ENCODE measurements around the gene GALNS.

GALNS gene

DNA sequence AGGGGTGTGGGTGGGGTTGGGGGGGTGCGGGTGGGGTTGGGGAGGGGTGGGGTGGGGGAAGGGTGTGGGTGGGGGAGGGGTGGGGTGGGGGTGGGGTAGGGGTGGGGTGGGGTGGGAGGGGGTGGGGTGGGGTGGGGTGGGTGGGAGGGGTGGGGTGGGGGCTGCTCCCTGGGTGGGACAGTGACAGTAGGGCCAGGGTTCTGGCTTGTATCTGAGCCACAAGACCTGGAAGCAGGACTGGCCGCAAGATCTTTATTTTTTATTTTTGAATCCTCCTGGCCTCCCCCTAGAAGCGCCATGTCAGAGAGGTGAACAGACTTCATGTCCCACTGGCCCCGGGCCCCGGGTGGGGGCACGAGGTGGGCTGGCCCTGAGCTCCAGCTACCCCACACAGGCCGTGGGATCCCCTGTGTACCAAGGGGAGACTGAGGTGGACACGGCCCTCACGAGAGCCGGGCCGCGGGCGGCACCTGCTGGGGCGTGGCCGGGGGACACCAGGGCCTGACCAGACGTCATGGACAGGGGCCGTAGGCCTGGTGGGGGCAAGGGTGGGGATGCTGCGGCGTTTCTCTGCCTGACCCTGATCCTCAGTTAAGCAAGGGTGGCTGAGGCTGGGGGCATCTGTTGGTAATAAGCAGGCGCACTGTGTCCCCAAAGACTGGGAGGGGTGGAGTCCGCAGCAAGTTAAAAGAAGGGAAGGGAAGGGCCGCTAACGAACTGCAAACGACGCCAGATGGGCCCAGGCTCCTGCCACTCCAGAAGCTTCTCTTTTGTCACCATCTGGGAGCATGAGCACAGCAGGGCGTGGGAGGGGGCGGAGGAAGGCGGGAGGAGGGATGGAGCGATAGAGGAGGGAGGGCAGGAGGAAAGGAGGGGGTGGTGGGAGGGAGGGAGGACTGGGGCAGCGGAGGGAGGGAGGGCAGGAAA, 32.0 kb upstream of the GALNS start:
- DNase-seq: no peak

DNA sequence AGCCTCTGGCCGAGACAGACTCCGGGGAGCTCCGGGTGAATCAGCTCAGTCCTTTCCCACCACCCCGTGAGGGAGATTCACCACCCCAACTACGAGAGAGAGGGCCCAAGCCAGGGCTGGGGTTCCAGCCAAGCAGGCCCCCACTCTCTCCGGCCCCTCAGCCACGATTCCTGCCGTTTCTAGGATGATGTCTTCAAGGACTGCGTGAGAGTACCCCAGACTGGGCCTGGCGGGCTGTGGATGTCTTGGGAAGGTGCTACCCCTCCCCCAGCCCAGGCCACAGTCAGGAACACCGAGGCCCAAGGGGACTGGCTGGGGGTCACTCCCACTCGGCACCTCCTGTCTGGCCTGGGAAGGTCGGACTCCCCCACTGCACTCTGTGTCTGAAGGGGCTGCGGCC, 31.3 kb upstream of the GALNS start:
- DNase-seq: no peak

DNA sequence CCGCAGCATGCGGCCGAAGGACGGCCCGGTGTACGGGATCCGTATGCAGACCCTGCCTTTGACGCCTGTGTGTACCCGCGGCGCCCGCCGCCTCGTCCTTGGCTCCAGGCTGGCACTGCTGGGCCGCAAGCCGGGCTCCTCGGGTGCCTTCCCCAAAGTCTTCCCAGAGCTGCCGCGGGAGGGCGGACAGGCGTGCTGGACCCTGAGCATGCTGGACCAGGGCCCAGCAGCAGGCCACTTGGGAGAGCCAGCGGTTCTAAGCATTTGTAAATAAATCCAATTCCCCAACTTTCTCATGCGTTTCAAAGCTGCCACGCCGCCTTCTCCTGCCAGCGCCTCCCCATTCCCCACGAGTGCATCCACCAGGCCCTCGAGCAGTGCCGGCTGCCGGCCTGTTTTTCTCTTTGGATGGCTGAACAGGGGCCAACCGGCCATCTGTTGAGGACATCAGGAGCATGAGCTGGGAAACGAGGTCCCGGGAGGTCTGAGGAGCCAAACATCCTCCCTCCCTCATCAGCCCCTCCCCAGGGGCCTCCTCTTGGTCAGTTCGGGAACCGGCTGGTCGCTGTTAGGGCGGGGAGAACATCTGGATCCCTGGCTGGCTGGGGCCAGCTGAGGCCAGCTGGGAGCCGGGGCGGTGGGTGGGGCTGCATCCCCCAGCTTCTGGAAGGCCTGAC, 30.2 kb upstream of the GALNS start:
- no peak for DNase-seq

DNA sequence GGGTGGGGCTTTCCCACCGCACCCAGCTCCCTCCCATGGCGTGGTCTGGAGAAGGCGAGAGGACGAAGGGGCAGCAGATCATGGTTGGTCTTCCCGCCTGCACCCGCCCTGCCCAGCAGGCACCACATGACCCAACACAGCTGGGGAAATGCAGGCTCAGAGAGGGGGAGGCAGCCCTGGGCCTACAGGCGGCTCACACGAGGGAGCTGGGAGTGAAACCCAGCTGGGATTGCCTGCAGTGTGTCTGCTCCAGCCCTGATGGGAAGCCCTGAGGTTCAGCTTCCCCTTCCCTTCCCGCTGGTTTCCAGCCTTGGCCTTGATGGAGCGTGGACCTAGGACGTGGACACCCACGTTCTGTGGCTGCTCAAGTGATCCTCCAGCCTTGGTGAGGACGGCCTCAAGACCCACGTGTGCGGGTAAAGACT, 29.7 kb upstream of the GALNS start:
- DNase-seq: no peak

DNA sequence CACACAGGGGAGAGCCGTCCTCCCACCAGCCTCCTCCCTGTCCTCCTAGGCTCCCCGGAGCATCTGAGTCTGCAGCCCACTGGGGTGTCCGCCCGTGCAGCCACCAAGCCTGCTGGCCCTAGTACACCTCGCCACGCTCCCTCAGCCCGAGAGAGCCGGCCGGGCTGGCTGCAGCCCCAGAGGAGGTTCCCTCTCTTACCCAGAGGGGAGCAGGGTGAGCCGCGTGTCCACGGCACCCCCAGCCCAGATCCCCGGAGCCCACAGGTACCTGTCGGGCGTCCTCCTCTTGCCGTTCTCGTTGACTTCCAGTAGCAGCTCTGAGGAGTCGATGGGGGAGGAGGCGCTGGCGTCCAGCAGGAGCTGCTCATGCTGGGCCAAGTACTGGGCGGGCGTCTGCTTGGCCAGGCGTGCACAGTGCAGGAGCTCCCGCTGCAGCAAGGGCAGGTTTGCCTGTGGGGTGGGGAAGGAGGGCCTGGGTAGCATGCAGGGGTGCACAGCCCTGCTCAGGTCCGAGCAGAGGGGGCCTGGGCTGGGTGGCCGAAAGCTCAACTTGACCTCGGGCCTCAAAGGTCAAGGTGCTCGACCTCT, 29.0 kb upstream of the GALNS start:
- no peak for DNase-seq

DNA sequence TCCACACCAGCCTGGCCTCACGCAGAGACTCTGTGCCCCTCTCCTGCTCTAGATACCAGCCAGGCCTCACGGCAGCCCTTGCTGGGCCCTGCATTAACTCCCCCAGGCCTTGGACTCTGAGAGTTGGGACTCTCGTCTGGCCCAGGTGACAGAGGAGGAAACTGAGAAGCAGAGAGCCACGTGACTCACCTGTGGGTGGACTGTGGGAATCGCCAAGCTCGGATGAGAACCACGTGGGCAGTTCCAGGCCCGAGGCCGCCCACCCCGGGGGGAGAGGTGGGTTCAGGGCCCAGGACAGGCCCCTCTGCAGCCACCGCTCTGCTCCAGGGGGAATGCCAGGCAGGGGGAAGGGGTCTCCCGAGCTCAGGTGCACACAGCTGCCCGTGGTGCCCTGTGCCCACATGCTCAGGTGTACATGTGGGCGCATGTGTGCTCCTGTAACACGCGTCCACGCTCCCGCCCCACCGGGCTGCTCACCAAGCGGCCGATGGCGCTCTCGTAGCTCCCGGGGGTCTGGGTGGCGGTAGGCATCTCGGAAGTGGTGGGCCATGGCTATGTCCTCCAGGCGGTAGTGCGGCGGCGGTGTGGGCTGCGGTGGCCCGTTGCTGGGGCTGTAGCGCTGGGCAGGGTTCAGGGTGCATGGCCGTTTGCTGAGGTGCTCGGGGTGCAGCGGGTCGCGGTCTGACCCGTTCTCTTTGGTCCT, 28.0 kb upstream of the GALNS start:
- DNase-seq: no peak

DNA sequence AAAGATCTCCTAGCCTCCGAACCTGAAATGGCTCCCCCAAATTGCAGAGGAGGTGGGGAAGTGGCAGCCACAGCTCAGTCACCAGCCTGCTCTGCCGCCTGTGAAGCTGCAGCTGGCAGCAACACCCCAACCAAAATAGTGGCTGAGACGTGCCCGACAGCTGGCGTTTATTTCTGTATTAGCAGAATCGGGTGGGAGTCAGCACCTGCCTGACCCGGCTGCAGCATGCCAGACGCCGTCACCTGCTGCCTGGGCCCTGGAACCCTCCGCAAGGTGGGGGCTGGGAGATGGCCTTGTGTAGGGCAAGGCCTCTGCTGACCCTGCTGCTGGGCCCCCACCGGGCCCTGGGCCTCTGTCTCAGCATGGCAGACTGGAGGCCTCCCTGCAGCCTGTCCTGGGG, 27.2 kb upstream of the GALNS start:
- no peak for DNase-seq

DNA sequence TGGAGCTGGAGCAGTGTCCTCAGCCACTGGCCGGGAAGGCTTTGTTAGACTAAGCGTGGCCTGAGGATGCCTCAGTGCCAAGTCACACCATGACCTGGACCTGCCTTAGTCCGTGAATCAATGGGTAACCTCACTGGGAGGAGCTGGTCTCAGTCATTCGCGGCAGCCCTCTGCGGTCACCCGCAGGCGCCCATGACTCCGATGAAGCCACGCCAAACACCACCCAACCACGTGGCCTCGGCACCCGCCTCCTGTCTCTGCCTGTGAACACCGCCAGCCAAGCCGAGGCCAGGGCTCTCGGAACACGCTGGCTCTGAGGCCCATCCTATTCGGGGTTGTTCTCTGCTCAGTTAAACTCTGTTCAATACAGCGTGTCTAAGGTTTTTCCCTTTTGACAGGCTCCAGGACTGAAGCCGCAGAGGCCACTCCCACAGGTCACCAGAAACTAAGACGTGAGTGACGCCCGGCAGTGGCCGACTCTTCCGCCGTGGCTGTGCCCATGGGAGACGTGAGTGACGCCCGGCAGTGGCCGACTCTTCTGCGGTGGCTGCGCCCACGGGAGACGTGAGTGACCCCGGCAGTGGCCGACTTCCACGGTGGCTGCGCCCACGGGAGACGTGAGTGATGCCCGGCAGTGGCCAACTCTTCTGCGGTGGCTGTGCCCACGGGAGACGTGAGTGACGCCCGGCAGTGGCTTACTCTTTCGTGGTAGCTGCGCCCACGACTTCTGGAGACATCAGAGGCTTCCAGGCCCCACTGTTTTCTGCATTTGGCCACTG, 26.6 kb upstream of the GALNS start:
- DNase-seq: no peak

DNA sequence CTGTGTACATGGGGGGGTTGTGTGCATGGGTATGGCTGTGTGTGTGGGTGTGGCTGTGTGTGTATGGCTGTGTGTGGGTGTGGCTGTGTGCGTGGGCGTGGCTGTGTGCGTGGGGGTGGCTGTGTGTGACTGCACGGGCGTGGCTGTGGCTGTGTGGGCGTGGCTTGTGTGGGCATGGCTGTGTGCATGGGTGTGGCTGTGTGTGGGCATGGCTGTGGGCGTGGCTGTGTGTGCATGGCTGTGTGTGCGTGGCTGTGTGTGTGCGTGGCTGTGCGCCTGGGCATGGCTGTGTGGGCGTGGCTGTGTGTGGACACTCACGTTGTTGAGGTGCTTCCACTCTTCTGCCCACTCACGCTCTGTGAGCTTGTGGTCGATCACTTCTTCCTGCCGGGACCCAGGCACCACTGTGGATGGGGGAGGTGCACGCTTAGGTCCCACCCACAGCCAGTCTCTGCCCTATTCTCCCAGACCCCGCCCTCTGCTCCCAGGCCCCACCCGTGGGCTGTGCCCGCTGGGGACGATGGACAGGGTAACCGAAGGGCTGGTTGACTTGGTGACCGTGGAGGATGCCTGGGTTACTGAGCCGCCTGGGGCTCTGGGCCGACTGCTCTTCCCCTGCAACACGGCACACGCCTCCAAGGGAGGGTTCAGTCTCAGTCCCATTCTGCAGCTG, 25.7 kb upstream of the GALNS start:
- DNase-seq: no peak

DNA sequence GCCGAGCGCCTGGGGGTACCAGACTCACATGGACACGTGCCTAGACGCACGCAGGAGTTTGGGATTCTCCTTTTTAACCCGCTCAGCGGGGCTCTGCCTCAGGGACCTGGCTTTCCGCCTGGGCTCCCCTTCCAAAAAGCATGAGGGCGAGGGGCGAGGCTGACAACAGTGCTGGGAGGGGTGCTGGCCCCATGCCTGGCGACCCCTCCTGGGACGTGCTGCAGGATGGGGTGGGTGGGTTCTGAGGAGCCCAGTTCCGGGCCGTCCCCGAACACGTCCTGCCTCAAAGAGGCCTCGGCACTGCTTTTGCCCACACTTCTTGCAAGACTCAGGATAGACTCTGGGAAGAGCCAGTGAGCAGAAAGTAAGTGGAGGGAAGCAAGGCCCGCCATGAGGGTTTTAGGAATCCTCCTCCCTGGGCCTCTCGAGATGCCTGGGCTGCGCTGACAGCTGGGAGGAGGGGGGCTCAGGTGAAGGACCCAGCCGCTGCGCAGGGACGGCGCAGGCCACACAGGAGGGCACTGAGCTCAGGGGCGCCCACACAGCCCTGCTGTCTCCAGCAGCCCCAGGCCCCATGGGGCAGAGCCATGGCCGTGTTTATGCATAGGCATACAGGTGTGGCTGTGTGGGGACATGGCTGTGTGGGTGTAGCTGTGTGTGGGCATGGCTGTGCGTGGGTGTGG, 25.1 kb upstream of the GALNS start:
- no peak for DNase-seq

DNA sequence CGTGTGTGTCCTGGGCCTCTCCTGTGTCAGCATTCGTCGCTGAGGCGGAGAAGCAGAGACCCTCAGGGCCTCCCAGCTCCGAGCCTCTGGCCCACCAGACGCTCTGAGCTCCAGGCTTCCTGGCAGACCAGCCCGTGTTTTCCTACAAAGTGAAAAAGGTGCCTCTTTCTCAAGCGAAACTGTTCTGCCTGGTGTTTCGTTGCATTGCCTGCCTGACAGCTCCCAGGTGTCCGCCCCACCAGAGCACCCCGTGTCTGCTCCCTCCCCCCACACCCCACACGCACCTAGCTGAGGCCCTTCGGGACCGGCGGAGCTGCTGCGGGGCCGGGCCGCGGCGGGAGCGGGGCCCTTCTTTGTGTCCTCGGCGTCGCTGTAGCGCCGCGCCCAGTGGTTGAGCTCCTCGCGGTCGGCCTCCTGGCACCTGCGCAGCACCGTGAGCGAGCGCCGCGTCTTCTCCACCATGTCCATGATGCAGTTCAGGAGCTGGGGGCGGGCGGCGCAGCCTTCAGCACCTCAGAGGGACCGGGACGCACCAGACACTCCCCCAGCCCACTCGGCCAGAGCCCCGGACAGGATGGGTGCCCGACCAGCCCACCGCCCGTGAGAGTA, 24.4 kb upstream of the GALNS start:
- DNase-seq: no peak

DNA sequence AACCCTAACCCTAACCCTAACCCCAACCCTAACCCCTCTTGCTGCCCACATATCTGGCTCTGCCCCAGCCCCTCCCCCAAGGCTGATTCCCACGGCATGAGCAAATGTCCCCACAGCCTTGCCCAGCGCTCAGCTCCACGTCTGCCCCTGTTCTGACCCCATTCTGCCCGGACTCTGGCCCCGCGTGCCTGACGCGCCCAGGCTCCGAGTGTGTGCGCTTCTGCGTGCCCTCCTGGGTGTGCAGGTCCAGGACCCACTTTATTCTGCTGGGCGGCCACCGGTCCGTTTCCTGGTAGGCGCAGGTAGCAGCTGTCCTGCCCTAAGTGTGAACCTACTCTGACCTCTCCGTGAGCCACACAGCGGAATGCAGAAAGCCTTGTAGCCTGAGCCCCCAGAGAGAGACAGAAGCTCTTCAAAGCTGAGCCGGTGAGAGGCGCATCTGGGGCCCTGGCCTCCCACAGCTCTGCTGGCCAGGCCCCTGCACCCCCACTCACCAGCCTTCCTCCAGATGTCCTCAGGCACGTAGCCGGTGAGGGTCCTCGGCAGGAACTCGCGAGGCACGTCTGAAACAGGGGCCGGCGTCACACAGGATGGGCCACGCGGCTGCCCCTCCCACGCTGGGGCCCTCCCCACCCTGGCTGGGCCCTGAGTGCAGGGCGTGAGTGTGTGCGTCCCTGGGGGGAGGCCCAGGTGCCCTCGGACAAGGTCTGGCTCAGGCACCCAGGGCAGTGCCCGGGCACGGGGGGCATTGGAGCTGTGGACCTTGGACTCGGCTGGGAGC, 23.7 kb upstream of the GALNS start:
- DNase-seq: no peak

DNA sequence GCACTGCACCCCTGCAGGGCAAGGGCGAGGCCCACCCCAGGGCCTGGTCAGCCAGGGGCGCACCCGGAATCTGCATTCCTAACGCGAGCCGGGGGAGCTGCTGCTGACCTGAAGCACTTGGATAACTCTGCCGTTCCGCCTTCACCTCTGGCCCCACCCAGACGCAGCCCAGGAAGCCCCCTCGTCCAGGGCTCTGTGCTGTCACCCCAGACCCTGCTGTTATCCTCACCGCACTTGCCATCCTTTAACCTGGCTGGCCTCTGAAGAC, 23.0 kb upstream of the GALNS start:
- no peak for DNase-seq

DNA sequence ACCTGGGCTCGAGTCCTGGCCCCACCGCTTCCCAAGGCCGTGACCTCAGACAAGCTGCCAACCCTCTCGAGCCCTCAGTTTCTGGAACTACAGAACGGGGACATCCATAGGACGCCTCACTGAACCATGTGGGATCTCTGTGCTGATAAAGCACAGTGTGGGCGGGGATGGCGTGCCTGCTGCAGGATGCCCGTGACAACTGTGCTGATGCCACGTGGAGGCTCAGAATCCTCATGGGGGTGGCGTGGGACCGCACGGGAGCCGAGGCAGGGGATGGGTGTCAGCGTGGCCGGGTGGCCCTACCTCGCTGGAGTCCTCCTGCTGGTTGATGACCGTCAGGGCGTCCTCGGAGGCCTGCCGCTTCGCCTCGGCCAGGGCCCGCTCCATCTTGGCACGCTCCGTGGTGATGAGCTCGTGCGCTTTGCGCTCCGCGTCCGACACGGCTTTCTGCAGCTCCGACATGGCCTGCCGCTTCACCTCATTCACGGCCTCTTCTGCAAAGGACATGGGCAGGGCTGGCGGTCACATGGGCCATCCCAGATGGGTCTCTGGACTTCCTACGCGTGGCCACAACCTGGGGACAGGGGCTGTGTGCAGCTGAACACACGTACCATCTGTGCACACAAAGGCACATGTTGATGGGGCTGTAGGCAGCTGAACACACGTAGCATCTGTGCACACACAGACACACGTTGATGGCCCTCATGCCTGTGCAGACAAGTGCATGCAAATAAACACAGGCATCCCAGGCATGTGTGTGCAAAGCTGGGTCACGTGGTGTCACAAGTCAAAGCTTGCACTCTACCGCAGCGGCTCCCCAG, 22.4 kb upstream of the GALNS start:
- no peak for DNase-seq

DNA sequence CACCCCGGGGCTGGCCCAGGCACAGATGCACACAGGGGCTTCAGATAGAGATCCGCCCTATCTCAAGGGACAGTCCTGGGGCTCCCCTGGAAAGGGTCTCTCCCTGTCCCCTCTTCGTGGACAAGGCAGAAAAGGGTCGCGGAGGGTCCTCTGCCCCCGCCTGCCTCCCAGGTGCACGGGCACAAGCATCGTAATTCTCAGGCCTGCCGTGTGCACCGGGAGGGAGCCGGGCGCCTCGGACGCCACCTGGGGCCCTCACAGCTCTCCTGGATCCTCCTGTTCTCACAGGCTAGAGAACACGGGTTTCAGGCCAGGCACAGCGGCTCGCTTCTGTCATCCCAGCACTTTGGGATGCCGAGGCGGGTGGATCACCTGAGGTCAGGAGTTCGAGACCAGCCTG, 21.6 kb upstream of the GALNS start:
- no peak for DNase-seq

DNA sequence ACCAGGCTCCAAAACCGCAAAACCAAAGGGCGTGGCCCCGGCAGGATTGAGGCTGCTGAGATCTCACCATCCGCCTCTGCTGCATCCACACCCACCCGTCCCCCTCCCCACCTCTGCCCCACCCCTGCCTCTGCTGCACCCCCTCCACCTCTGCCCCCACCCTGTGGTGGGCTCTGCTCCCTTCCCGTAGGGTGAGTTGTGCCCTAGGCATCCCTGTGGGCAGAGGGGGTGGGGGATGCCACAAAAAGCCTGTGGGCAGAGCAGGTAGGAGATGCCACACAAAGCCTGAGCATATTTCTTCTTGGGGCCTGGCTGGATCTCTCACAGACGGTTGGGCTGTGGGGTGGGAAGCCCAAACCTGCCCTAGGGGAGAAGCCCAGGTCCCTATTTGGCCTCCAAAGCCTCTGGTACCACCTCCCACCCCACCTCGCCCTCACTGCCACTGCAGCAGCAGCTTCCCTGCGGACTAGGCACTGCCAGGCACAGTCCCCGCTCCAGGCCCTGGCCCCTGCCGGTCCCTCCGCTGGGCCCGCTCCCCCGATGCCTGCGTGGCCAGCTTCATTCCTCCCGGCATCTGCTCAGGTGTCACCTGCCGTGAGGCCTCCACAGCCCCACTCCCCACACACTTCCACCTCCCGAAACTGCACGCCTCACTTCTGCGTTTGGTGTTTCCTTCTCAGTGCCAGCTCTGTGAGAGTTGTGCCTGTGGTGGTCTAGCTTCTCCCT, 21.0 kb upstream of the GALNS start:
- no peak for DNase-seq

DNA sequence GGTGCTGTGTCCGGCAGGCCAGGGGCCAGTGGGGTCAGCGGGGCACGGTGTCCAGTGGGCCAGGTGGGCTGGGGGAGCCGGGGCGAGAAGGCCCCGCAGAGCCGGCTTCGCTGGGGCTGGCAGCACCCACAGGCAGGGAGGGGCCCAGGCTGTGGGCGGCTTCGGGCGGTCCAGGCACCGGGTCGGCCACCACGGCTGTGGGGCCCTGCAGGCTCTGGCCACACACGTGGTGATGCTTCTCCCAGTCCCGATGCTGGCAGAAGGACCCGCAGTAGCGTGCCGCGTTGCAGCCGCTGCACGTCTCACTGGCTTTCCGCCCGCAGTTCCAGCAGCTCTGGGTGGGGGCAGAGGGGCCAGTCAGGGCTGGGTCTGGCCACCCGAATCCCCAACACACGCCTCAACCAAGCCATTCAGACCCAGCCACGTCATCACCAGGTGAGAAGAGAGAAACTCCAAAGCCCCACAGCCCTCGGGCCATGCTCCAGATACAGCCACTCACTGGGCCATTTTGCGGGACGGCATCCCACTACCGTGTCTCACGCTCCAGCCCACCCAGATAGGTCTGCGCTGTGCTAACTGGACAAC, 20.3 kb upstream of the GALNS start:
- DNase-seq: no peak

DNA sequence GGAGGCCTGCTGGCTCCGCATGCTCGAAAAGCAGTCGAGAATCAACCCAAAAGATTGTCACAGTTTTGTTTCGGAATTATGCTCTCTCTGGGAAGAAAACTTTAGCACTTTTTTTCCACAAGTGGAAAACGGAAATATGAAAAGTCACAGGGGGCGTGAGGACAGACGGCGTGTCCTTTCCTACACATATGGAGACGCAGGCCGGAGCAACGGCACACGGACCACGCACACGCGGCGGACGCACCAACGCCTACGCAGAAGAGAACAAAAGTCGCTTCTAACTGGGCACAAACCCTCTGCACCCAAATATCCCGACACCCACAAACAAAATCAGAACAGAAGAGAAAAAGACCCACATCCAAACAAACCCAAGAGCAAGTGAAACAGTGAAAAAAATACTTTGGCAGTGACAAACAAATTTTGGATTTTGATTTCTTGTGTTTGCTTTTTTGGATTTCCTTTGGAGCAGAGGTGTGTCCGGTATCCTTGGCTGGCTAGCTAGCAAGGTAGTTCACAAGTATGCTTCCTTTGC, 19.0 kb upstream of the GALNS start:
- no peak for DNase-seq
